ENCODE data around the gene NAALADL1.

Gene NAALADL1

GRCh38 chr11:65078786-65079342 is 20.5 kb upstream of the NAALADL1 start:
- H3K9me3 ChIP-seq (ENCODE audit: control insufficient read depth, insufficient read depth, low read depth, low read length), result no peaks in the 10 kb centered on the region
- H3K9ac ChIP-seq (ENCODE audit: low read length), result no peak overlapping the region
- peaks cover 6% of the 10 kb centered on the region for H3K4me1 ChIP-seq (ENCODE audit: control insufficient read depth, insufficient read depth, low read length)
- no peaks in the 10 kb centered on the region for H3K27me3 ChIP-seq (ENCODE audit: control insufficient read depth, insufficient read depth, low read length)
- H3K4me3 ChIP-seq (ENCODE audit: low read depth, low read length), result no peak overlapping the region
- no peak overlapping the region for H3K27ac ChIP-seq (ENCODE audit: low read depth, low read length)
- H3K36me3 ChIP-seq (ENCODE audit: control insufficient read depth, insufficient read depth, low read length), result peaks cover 62% of the 10 kb centered on the region

DNA sequence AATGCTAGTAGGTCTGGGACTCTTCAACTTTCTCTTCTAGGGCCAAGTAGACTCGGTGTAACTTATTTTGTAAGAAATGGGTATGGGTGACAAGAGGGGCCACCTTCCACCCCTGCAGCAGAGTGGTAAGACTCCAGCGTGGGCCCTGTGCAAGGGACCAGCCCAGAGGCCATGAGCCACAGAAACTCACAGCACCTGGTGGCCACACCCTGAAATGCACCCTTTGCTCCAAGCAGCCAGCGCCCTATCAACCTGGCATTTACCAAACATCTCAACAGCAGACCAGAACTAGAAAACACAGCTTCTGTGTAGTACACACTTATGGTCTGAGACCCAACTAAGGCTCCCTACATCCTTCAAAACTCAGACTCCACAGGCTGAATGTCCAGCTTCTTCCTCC is 19.8 kb upstream of the NAALADL1 start:
- H3K27me3 ChIP-seq (ENCODE audit: control insufficient read depth, insufficient read depth, low read length), result no peaks in the 10 kb centered on the region
- no peak overlapping the region for H3K9ac ChIP-seq (ENCODE audit: low read length)
- H3K9me3 ChIP-seq (ENCODE audit: control insufficient read depth, insufficient read depth, low read depth, low read length), result no peaks in the 10 kb centered on the region
- H3K36me3 ChIP-seq (ENCODE audit: control insufficient read depth, insufficient read depth, low read length), result peaks cover 62% of the 10 kb centered on the region
- H3K27ac ChIP-seq (ENCODE audit: low read depth, low read length), result no peak overlapping the region
- no peak overlapping the region for H3K4me3 ChIP-seq (ENCODE audit: low read depth, low read length)
- peaks cover 6% of the 10 kb centered on the region for H3K4me1 ChIP-seq (ENCODE audit: control insufficient read depth, insufficient read depth, low read length)

- Histone ChIP-seq H3K4me1 (ENCODE audit: control insufficient read depth, insufficient read depth, low read length) (no peaks in the 10 kb centered on the region), H3K27ac (ENCODE audit: low read depth, low read length) (no peak overlapping the region), H3K36me3 (ENCODE audit: control insufficient read depth, insufficient read depth, low read length) (peaks cover 56% of the 10 kb centered on the region)
Observed at GRCh38 chr11:65077451-65077850, 19.1 kb upstream of the NAALADL1 start.

DNA sequence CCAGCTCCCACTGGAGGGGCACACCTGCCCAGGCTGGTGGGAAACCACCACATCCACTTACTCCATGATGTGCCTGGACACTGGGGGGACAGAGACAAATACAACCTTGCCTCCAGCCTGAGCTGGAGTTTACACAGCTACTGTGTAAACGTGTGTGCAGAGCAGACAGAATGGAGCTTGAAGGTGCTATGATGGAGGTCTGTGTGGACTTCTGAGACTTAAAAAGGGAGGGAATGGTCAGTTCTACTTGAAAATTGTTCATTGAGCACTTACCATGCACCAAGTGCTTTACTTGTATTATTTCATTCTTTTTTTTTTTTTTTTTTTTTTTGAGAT is 14.2 kb upstream of the NAALADL1 start:
- no peak overlapping the region for H3K4me3 ChIP-seq (ENCODE audit: low read depth, low read length)
- no peaks in the 10 kb centered on the region for H3K9me3 ChIP-seq (ENCODE audit: control insufficient read depth, insufficient read depth, low read depth, low read length)
- no peak overlapping the region for H3K27ac ChIP-seq (ENCODE audit: low read depth, low read length)
- H3K36me3 ChIP-seq (ENCODE audit: control insufficient read depth, insufficient read depth, low read length), result peaks cover 14% of the 10 kb centered on the region
- H3K27me3 ChIP-seq (ENCODE audit: control insufficient read depth, insufficient read depth, low read length), result no peaks in the 10 kb centered on the region
- no peak overlapping the region for H3K9ac ChIP-seq (ENCODE audit: low read length)
- H3K4me1 ChIP-seq (ENCODE audit: control insufficient read depth, insufficient read depth, low read length), result no peaks in the 10 kb centered on the region

More at GRCh38 chr11:65077451-65077850, 19.1 kb upstream of the NAALADL1 start:
- H3K9ac ChIP-seq (ENCODE audit: low read length), result no peak overlapping the region
- no peak overlapping the region for H3K4me3 ChIP-seq (ENCODE audit: low read depth, low read length)
- no peaks in the 10 kb centered on the region for H3K27me3 ChIP-seq (ENCODE audit: control insufficient read depth, insufficient read depth, low read length)
- no peaks in the 10 kb centered on the region for H3K9me3 ChIP-seq (ENCODE audit: control insufficient read depth, insufficient read depth, low read depth, low read length)

- Histone ChIP-seq H3K27ac (ENCODE audit: low read depth, low read length) (no peak overlapping the region), H3K36me3 (ENCODE audit: control insufficient read depth, insufficient read depth, low read length) (peaks cover 9% of the 10 kb centered on the region), H3K27me3 (ENCODE audit: control insufficient read depth, insufficient read depth, low read length) (no peaks in the 10 kb centered on the region), H3K9ac (ENCODE audit: low read length) (no peak overlapping the region), H3K9me3 (ENCODE audit: control insufficient read depth, insufficient read depth, low read depth, low read length) (no peaks in the 10 kb centered on the region), H3K4me1 (ENCODE audit: control insufficient read depth, insufficient read depth, low read length) (peaks cover 5% of the 10 kb centered on the region), H3K4me3 (ENCODE audit: low read depth, low read length) (no peak overlapping the region)
Observed at GRCh38 chr11:65071907-65072630, 13.7 kb upstream of the NAALADL1 start.

DNA sequence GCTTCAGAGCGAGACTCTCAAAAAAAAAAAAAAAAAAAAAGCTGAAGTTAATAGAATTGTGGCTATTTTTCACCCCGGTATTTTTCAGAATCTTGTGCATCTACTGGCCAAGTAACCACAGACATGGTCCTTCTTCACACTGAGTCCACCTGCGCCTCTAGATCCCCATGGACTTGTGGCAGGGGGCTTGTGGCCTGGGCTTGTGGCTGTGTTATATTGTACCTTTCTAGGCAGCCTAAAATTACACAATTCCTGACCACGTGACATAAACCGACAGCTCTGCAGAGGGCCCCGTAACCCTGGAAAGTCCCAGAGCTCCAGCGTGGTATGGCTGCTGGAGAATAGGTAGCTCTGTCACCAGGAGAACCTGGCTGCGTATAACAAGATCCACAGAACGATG is 10.9 kb upstream of the NAALADL1 start:
- H3K9me3 ChIP-seq (ENCODE audit: control insufficient read depth, insufficient read depth, low read depth, low read length), result no peaks in the 10 kb centered on the region
- H3K4me1 ChIP-seq (ENCODE audit: control insufficient read depth, insufficient read depth, low read length), result peaks cover 16% of the 10 kb centered on the region
- H3K27ac ChIP-seq (ENCODE audit: low read depth, low read length), result no peak overlapping the region
- no peak overlapping the region for H3K4me3 ChIP-seq (ENCODE audit: low read depth, low read length)
- H3K36me3 ChIP-seq (ENCODE audit: control insufficient read depth, insufficient read depth, low read length), result no peaks in the 10 kb centered on the region
- H3K9ac ChIP-seq (ENCODE audit: low read length), result no peak overlapping the region
- H3K27me3 ChIP-seq (ENCODE audit: control insufficient read depth, insufficient read depth, low read length), result no peaks in the 10 kb centered on the region

DNA sequence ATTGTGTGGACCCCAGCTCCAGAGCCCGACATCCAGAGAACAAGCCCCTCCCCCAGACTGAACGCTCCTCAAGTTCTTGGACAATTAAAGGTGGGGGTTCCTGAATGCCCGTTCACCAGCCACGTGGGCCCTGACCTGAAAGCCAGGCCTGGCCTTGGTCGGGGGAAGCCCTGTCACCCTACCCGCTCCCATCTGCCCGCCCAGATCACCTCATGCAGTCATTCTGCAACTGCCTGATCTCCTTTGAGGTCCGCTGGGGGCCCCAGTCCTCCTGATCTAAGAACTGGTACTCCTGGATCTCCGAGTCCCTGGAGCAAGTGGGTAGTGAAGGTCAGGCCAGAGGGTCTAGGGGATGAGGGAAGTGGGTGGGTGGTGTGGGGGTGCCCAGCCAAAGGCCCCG is 9.1 kb upstream of the NAALADL1 start:
- H3K27ac ChIP-seq (ENCODE audit: low read depth, low read length), result no peak overlapping the region
- no peaks in the 10 kb centered on the region for H3K9me3 ChIP-seq (ENCODE audit: control insufficient read depth, insufficient read depth, low read depth, low read length)
- no peaks in the 10 kb centered on the region for H3K36me3 ChIP-seq (ENCODE audit: control insufficient read depth, insufficient read depth, low read length)
- no peaks in the 10 kb centered on the region for H3K27me3 ChIP-seq (ENCODE audit: control insufficient read depth, insufficient read depth, low read length)
- H3K4me3 ChIP-seq (ENCODE audit: low read depth, low read length), result no peak overlapping the region
- no peak overlapping the region for H3K9ac ChIP-seq (ENCODE audit: low read length)
- peaks cover 16% of the 10 kb centered on the region for H3K4me1 ChIP-seq (ENCODE audit: control insufficient read depth, insufficient read depth, low read length)

- Histone ChIP-seq H3K27ac (ENCODE audit: low read depth, low read length) (peak overlapping the region; percentile 71; the same call in 1 of the 2 replicates), H3K9me3 (ENCODE audit: control insufficient read depth, insufficient read depth, low read depth, low read length) (no peaks in the 10 kb centered on the region), H3K27me3 (ENCODE audit: control insufficient read depth, insufficient read depth, low read length) (no peaks in the 10 kb centered on the region), H3K9ac (ENCODE audit: low read length) (no peak overlapping the region), H3K36me3 (ENCODE audit: control insufficient read depth, insufficient read depth, low read length) (no peaks in the 10 kb centered on the region), H3K4me1 (ENCODE audit: control insufficient read depth, insufficient read depth, low read length) (peaks cover 16% of the 10 kb centered on the region), H3K4me3 (ENCODE audit: low read depth, low read length) (peak overlapping the region; percentile 24; the same call in 1 of the 2 replicates)
Observed at GRCh38 chr11:65066805-65067291, 8.5 kb upstream of the NAALADL1 start.

- Histone ChIP-seq H3K4me3 (ENCODE audit: low read depth, low read length) (peak overlapping the region; percentile 24; the same call in 1 of the 2 replicates), H3K4me1 (ENCODE audit: control insufficient read depth, insufficient read depth, low read length) (peaks cover 16% of the 10 kb centered on the region), H3K9me3 (ENCODE audit: control insufficient read depth, insufficient read depth, low read depth, low read length) (no peaks in the 10 kb centered on the region), H3K27ac (ENCODE audit: low read depth, low read length) (peak overlapping the region; percentile 71), H3K9ac (ENCODE audit: low read length) (no peak overlapping the region), H3K36me3 (ENCODE audit: control insufficient read depth, insufficient read depth, low read length) (no peaks in the 10 kb centered on the region), H3K27me3 (ENCODE audit: control insufficient read depth, insufficient read depth, low read length) (no peaks in the 10 kb centered on the region)
Observed at GRCh38 chr11:65066315-65066714, 8.0 kb upstream of the NAALADL1 start.

DNA sequence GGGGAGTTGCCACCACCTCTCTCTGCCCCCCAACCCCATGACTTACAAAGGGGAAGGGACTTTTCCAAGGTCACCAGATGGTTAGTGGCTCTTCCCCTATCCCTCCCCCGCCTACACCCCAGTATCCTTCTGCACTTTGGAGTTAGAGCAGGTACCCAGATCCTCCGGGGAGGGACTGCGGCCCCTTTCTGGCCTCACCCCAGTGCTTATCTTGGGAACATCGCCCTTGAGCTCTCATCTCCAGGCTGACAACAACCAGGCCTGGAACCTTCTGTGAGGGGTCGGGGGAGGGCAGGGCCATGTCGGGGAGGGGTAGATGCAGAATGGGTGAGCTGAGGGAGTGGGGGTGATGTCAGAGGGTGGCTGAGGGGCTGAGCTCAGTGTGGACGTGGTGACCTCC is 7.5 kb upstream of the NAALADL1 start:
- Histone ChIP-seq H3K9me3 (ENCODE audit: control insufficient read depth, insufficient read depth, low read depth, low read length) (no peaks in the 10 kb centered on the region), H3K27me3 (ENCODE audit: control insufficient read depth, insufficient read depth, low read length) (no peaks in the 10 kb centered on the region), H3K4me1 (ENCODE audit: control insufficient read depth, insufficient read depth, low read length) (peaks cover 16% of the 10 kb centered on the region), H3K4me3 (ENCODE audit: low read depth, low read length) (no peak overlapping the region), H3K27ac (ENCODE audit: low read depth, low read length) (no peak overlapping the region), H3K9ac (ENCODE audit: low read length) (no peak overlapping the region), H3K36me3 (ENCODE audit: control insufficient read depth, insufficient read depth, low read length) (no peaks in the 10 kb centered on the region)

DNA sequence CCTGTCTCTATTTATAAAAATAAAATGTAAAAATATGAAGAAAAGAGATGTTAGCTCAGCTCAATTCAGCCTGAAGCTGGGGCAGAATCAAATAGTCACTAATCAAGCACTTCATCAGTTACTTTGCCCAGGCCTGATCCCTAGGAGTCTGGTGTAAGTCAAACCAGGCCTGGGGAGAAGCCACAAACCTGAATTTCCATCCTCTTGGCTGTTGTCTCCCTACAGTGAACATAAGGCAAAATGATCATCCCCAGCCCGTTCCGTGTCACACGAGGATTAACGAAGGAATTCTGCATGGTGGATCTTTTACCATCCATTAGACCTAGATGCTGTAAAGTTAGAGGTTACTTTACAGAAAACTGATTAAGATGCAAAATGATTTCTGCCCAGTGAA is 6.5 kb upstream of the NAALADL1 start:
- Histone ChIP-seq H3K4me1 (ENCODE audit: control insufficient read depth, insufficient read depth, low read length) (peaks cover 16% of the 10 kb centered on the region), H3K27me3 (ENCODE audit: control insufficient read depth, insufficient read depth, low read length) (no peaks in the 10 kb centered on the region), H3K9me3 (ENCODE audit: control insufficient read depth, insufficient read depth, low read depth, low read length) (no peaks in the 10 kb centered on the region), H3K27ac (ENCODE audit: low read depth, low read length) (no peak overlapping the region), H3K36me3 (ENCODE audit: control insufficient read depth, insufficient read depth, low read length) (no peaks in the 10 kb centered on the region), H3K9ac (ENCODE audit: low read length) (no peak overlapping the region), H3K4me3 (ENCODE audit: low read depth, low read length) (no peak overlapping the region)

Data from HUES6 (cell line).